Transverse colon (tissue), 4 donors: ENCODE data around the gene ODF2L. TPM values are rescaled to one million over a fixed set of nuclear protein-coding genes. Genes with fewer than 3 reads are reported as not detected.

Experiments
- small RNA-seq, 4 donors: library from RNA; depleted of rRNA; stranded (forward); fragments of <200 nt; gene quantifications; one replicate each; pipeline ENCODE3, GENCODE V24; 2016
- total RNA-seq, 4 donors: library from RNA; depleted of rRNA; stranded (reverse); fragments of >200 nt; gene quantifications; one replicate each; pipeline ENCODE4 v1.1.0, GENCODE V29; 2016

Gene ODF2L
- total RNA-seq, 4 donors from 2014 or later: 43.6 to 89.2 (median 55.9) TPM

Small RNAs within 50 kb of the gene (small RNA-seq; reads per million reads assigned to genes)
- gene MIR7856: 0 reads per million in 4 donors

Other genes with a start within 250 kb of the ODF2L start
- gene COL24A1, start 239.6 kb downstream of the ODF2L start, total RNA-seq: 1 to 10 TPM in 2 of 4 donors, under 1 TPM in 2; 0.68 to 1.2 (median 0.93) TPM
- 1 to 10 TPM in 2 of 4 donors, not detected in 2; 1.1 to 1.7 TPM for gene CLCA2, start 27.8 kb upstream of the ODF2L start, total RNA-seq
- 1,000 to 10,000 TPM in 1 of 4 donors, 100 to 1,000 TPM in 2, 10 to 100 TPM in 1; 16.1 to 1,013 (median 168) TPM for gene CLCA1, start 72.6 kb upstream of the ODF2L start, total RNA-seq
- gene CLCA4, start 150.8 kb upstream of the ODF2L start, total RNA-seq: 1,000 to 10,000 TPM in 2 of 4 donors, 100 to 1,000 TPM in 1, under 1 TPM in 1; 0.40 to 1,312 (median 849) TPM